Measurements from ENCODE around the gene BBOX1.
"Not testable (repeated sequence)": the region's sequence is repeated elsewhere in the genome, so short reads cannot be mapped to it uniquely, and the experiment has no call there.

The BBOX1 gene

DNA sequence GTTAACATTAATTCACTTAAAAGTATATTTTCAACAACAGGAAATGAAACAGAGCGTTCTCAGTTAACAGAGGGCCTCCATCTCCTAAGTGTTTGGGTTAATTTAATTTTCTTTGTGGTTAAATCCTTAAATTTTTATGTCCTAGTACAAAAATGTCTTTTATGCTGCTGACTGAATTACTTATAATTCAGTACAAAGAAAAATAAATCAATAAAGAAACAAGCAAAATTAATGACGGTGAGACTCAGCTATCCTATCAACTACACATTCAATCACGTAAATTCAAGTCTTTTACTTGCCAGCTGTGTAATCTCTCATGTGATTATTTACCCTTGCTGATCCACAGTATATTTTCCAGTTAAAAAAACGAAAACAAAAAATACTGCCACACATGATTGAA is 81.4 kb downstream of the BBOX1 start:
- no peak for DNase-seq (ENCODE audit: low read depth in 2 of 3, low spot score in 1 of 3)

DNA sequence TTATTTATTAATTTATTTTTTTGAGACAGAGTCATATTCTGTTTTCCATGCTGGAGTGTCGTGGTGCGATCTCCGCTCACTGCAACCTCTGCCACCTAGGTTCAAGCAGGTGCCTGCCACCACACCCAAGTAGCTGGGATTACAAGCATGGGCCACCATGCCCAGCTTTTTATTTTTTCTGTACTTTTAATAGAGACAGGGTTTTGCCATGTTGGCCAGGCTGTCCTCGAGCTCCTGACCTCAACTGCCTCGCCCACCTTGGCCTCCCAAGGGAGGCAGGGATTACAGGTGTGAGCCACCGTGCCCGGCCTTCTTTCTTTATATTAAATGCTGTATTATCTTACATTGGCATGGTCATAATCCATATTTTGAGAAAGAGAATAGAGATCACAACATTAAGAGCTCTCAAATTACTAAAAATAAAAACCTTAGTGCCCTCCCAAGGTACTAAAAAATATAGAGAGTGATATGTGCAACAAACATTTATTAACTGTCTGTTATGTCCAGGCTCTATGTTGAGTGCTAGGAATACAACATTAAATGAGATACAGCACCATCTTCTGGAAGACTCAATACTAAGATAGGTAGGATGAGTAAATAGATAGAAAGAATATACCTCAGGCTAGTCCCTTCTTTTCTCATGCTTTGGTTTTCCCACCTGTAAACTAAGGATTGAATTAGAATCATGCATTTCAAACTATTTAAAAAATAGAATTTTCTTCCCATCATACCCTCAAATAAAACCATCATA is 84.1 kb downstream of the BBOX1 start:
- no peak for DNase-seq (ENCODE audit: low read depth in 2 of 3, low spot score in 1 of 3)

DNA sequence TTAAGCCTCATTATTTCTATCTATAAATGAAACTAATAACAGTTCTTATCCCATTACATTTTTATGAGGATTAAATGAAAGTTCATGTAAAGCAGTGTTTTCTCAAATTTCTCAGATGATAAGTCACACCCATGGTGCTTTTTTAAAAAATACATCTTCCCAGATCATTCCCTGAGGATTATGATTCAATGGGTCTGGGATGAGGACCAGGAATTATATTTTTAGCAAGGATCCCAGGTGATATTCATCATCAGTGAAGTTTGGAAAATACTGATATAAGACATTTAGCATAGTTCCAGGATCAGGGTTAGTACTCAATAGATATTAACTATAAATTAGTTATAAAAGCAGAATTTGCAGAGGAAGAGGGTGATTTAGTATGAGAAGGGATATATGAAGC is 89.1 kb downstream of the BBOX1 start:
- DNase-seq (ENCODE audit: low read depth in 2 of 3, low spot score in 1 of 3) = no peak

DNA sequence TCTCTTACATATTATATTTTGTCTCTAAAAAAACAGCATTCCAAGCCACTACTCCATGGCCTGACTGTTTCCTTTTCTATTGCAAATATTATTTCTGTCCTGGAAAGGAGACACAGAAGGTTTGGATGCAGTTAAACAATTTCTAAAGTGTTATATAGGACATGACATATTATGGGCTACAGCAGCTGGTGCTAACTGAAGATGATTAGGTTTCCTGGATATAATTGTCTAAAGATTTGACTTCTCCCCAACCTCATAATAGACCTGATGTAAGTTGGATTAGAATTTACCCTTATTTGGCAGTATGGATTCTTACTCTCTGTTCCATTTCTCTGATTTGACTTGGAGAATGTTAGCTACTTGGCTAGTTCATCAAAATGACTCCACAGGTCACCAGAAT is 90.2 kb downstream of the BBOX1 start:
- DNase-seq (ENCODE audit: low read depth in 2 of 3, low spot score in 1 of 3) = no peak

DNA sequence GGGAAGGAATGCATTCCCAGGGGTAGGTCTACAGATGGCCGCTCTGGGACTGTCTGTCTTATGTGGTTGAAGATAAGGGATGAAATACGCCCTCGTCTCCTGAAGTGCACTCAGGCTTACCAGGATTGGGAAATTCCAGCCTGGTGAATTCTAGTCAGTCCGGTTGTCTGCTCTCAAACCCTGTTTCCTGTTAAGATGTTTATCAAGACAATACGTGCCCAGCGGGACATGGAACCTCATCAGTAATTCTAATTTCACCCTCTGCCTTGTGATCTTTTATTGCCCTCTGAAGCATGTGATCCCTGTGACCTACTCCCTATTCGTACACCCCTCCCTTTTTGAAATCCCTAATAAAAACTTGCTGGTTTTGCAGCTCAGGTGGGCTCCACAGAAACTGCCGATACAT is 95.3 kb downstream of the BBOX1 start:
- DNase-seq (ENCODE audit: low read depth in 2 of 3, low spot score in 1 of 3) = not testable (repeated sequence)

DNA sequence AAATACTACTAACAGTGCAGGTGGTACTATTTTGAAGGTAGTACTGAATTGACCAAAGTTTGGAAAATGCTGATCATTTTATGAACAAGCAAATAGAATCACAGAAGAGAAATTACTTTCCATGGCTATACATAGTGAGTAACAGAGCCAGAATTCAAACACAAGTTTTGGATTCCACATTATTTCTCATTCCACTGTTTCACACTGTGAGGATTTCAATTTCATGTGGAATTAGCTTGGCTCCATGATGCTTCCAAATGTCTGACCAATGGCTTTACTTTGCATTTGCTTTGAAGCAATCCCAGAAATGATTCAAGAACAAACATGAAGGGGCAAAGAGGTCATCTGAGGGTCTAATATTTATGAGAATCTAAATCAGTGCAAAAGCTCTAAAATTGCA is 98.1 kb downstream of the BBOX1 start:
- DNase-seq (ENCODE audit: low read depth in 2 of 3, low spot score in 1 of 3) = no peak

DNA sequence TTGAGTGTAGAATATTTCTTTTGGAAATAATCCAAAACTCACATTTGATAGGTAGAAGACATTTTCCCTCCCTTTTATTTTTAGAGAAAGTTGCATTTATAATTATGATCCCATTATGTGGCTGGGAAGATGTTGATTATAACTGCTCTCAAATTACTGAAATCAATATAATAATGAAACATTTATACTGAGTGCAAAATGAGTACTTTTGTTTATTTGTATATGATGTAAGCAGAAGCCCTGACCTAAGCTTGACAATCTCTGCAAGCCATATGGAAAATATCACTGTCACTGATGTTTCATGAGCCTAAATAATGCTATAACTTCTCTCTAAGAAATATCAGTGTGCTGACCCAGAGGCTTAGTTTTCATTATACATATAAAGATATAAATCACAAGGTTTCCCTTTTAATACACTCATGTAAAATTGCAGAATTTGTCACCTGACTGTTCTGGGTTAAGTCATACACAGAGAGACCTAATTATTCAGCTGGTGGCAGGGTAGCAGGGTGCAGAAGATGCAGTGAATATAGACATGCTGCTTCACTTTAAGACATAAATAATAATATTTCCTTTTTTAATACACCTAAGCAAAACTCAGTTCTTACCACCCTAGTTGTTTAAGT is 99.2 kb downstream of the BBOX1 start:
- DNase-seq (ENCODE audit: low read depth in 2 of 3, low spot score in 1 of 3) = no peak

DNA sequence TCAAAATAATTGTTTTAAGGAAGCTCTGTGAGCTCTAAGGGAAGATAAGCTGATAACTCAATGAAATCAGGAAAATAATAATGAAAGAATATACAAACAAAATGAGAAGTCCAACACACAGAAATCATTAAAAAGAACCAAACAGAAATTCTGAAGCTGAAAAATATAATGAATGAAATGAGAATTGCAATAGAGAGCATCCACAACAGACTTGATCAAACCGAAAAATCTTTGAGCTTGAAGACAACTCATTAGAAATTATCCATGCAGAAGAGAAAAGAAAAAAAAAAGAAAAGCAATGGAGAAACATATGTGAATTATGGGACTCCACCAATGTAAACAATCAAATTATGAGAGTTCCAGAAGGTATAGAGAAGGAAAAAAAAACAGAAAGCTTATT is 101.0 kb downstream of the BBOX1 start:
- no peak for DNase-seq (ENCODE audit: low read depth in 2 of 3, low spot score in 1 of 3)

DNA sequence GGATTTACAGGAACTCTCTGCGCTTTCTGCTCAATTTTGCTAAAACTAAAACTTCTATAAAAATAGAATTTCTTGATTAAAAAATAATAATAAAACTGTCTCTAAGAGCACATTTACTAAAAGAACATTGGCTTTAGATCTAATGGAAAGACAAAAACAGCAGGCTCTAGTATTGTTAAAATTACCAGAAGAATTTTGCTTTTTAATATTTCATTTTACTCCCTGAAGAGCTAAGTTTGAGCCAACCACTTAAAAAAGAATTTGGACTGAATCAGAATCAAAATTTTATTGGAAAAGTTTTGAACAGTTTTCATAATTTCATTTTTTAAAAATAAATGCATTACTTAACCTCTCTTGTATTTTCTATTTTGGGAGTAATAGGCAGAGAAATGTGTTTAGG is 107.3 kb downstream of the BBOX1 start:
- no peak for DNase-seq (ENCODE audit: low read depth in 2 of 3, low spot score in 1 of 3)

DNA sequence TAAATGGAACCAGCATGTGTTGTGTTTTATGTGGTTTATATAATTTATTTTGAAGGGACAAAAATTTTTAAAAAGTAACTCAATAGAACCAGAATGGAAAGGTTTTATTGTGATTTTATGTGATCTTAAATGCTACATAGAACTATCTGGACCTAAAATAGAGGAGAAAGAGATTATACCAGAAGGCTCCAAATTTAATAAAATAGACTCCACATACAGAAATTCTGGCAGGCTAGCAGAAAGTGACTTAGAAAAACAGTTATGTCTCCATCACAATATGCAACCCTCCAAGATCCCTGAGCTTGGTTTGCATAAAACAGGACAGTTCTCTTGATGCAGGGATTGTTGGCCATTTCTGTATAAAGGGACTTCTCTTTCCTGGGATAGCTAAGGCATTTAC is 107.9 kb downstream of the BBOX1 start:
- DNase-seq (ENCODE audit: low read depth in 2 of 3, low spot score in 1 of 3) = no peak

DNA sequence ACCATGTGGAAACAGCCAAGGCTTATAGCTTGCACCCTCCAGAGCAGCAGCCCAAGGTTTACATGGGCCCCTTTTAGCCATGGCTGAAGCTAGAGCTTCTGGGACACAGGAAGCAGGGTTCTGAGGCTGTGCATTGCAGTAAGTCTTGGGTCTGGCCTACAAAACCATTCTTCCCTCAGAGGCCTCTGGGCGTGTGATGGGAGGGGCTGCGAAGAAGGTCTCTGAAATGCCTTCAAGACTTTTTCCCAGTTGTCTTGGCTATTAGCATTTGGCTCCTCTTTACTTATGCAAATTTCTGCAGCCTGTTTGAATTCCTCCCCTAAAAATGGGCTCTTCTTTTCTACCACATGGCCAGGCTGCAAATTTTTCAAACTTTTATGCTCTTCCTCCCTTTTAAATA is 109.5 kb downstream of the BBOX1 start:
- no peak for DNase-seq (ENCODE audit: low read depth in 2 of 3, low spot score in 1 of 3)

DNA sequence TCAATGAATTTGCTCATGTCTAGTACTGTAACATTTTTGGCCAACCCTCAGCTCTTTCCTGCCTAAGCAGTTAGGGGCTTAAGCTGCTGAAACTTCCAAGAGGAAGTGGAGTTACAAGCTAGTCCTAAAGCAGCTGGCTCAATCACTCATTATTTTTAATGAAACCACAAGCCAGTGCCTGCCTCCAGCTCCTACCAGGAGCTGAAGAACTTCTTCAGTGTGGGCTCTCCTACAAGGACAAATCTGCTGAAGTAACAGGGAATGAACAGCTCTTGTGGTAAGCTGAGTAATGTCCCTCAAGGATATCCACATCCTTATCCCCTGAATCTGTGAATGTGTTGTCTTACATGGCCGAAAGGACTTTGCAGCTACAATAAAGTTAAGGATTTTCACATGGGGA is 112.5 kb downstream of the BBOX1 start:
- no peak for DNase-seq (ENCODE audit: low read depth in 2 of 3, low spot score in 1 of 3)

DNA sequence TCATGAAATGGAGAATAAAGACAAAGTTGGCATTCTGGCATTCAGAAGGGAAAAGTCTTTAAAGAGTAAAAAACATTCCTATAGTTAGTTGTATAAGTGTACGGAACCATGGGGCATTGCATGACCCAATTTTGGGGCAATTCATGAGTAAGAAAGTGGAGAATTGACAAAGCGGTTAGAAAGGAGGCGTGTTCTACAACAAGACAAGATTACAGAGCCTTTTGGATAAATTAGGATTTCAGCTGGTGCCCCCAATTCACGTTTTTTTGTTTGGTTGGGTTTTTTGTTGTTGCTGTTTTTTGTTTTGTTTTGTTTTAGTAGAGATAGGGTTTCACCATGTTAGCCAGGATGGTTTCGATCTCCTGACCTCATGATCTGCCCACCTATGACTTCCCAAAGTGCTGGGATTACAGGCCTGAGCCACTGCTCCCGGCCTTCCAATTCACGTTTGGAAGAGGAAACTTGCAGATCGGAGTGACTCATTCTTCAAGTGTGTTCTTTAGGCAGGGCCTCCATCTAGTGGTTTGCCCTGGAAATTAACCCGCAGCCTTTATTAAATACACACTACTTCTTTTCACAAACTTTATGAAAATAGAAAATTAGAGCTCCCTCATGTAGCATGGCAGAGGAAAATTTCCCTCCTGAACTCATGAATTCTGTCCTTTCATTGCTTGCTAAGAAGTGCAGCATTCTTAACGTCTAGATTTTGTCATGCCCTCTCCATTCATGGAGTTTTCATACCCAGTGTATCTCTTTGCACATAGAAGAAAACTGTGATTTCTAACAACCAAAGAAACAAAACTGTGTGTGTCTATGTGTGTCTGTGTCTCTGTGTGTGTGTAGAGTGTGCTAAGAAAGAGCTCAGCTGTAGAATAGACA is 118.1 kb downstream of the BBOX1 start:
- DNase-seq (ENCODE audit: low read depth in 2 of 3, low spot score in 1 of 3) = no peak

DNA sequence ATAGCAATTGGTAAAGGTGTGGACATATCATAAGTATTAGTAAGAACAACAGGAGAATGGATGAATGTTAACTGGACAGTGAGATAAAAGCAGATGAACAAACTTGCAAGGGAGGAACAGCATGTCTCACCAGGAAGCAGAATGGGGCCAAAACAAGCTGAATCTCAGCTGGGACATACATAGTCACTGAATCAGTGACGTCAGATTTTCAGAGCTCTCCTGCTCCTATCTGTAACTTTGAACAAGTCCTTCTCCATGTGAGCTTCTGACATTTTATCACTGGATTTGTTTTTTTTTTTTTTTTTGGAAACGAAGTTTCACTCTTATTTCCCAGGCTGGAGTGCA is 118.7 kb downstream of the BBOX1 start:
- DNase-seq (ENCODE audit: low read depth in 2 of 3, low spot score in 1 of 3) = no peak

DNA sequence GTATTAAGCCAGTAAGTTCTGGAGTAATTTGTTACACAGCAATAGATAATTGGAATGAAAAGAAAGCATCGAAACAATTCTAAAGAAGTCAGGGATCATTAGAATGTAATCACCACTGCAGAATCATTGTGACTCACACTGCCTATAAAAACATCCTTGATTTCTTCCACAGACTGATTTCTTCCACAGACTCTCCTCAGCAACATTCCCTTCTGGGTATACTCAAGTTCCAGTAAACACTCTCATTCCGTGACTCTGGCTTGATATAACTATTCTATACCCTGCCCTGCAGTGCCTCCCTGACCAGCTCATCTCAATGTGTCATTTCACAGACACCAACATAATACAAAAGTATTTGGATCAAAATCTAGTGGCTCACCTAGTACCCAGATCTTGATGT is 120.5 kb downstream of the BBOX1 start:
- no peak for DNase-seq (ENCODE audit: low read depth in 2 of 3, low spot score in 1 of 3)

DNA sequence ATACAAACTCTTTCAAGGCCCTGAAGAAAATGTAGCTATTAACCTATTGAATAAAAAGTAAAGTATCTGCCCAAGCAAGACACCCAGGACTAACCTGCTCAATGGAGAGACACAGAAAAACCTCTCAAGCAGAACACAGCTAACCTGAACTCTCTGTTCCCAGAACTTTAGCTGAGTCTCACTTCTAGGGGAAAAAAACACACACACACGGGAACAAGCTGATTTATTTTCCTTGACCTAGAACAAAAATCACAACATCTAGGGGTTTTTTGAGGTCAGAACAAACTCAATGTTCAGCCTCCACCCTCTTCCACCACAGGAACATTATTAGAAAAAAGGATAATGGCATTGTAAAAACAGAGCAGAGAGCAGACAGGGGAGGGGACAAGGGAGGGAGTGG is 121.6 kb downstream of the BBOX1 start:
- DNase-seq (ENCODE audit: low read depth in 2 of 3, low spot score in 1 of 3) = no peak

DNA sequence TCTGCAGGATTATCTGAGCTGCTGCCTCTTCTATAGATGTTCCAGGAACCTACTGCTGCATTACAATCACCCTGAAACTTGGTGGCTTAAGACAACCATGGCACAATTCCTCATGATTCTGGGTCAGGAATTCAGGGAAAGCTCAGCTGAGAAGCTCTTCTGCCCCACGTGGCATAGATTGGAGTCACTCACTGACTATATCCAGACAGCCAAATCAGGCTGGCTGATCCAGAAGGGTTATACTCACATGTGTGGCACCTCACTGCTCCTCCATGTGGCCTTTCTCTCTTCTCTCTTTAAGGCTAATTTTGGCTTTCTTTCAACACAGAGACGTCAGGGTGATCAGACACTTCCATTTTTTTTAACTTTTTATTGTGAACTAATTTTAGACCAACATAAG is 125.5 kb downstream of the BBOX1 start:
- DNase-seq (ENCODE audit: low read depth in 2 of 3, low spot score in 1 of 3) = no peak

DNA sequence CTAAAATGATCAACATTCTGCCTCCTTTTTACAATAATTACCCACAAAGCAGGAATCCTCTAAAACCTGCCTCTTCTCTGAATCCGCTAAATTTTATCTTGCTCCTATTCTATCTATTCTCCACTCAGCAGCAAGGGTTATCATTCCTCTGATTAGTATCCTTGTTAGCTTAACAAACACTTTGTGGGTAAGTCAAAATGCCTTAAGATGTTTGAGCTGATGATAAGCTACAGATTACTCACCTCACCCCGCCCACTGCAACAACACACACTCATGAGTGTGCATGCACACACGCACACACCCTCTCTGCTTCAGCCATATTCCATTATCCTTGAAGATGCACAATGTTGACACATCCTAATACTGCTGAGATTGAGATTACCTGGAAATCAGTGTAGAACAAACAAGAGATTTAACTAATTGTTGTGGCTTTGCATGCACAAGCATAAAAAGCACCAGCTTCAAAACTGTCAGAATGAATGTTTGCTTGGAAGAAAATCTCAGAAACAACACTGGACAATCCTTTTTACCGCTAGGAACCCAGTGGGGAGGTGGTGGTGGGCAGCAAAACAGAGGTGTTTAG is 130.9 kb downstream of the BBOX1 start:
- no peak for DNase-seq (ENCODE audit: low read depth in 2 of 3, low spot score in 1 of 3)

DNA sequence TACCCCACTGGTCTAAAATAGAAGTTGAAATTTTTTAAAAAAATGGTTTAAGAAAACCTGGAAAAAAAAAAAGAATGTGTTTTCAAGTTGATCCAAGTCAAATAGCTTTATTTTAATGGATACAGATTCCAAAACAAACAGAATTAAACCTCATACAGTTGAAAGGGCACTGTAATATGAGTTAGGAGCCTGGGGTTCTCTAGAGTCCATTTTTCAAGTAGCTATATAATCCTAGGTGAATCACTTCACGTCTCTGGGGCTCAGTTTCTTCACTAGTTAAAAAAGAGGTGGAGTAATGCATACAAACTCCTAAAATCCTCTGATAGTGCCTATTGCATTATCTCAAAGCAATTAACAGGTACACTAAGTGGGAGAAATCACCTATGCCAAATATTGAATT is 132.9 kb downstream of the BBOX1 start:
- DNase-seq (ENCODE audit: low read depth in 2 of 3, low spot score in 1 of 3) = no peak

DNA sequence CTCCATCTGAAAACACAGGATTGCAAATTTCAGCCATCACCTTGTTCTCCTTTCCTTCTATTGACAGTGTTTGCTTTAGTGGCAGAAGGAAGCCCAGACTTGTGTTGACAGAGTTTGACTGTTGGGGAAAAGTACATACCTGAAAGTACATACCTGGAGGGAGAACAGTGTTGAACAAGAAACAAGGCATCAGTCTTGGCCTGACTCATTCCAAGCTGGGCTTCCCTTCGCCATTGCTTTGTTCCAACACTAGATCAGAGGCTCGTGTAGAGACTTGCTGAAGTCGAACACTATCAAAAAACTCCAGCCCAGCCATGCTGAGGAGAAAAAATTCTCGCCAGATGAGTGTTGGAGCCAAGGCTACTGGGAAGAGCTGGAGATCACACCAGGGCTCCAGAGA is 133.4 kb downstream of the BBOX1 start:
- no peak for DNase-seq (ENCODE audit: low read depth in 2 of 3, low spot score in 1 of 3)

DNA sequence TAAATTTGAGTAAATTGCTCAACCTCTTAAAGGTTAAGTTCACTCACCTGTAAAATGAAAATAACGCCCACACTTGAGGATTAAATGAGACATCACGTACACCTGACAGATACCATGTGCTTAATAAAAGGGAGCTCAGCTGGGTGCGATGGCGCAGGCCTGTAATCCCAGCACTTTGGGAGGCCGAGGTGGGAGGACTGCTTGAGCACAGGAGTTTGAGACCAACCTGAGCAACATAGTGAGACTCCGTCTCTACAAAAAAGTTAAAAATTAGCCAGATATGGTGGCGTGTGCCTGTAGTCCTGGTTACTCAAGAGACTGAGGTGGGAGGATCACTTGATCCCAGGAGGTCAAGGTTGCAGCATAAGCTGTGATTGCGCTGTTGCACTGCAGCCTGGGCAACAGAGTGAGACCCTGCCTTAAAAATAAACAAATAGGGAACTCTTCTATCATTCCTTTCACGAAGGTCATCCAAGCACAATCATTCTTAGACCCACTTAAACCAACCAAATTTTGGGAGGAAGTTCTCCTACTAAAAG is 134.1 kb downstream of the BBOX1 start:
- DNase-seq (ENCODE audit: low read depth in 2 of 3, low spot score in 1 of 3) = no peak

DNA sequence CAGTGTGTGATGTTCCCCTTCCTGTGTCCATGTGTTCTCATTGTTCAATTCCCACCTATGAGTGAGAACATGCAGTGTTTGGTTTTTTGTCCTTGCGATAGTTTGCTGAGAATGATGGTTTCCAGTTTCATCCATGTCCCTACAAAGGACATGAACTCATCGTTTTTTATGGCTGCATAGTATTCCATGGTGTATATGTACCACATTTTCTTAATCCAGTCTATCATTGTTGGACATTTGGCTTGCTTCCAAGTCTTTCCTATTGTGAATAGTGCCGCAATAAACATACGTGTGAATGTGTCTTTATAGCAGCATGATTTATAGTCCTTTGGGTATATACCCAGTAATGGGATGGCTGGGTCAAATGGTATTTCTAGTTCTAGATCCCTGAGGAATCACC is 134.9 kb downstream of the BBOX1 start:
- DNase-seq (ENCODE audit: low read depth in 2 of 3, low spot score in 1 of 3) = not testable (repeated sequence)
